GM23338 (cell line): ENCODE measurements around the gene IGFL4. TPM values are rescaled to one million over a fixed set of nuclear protein-coding genes. Genes with fewer than 3 reads are reported as not detected.

Experiments
- CREB1 ChIP-seq: fragments of 250-450 bp; sonication (Bioruptor Pico); IDR thresholded peaks from 2 replicates; pipeline ENCODE4 v1.5.0; 2020; ENCODE audit warnings: low read depth, mild to moderate bottlenecking, moderate library complexity
- ETS1 ChIP-seq: IDR thresholded peaks from 2 replicates; pipeline ENCODE4 v1.6.1; 2016; ENCODE audit warnings: antibody characterized with exemption
- EZH2 ChIP-seq: fragments of 200-600 bp; sonication (generic); IDR thresholded peaks from one replicate; pipeline ENCODE4 v1.8.0; 2017; ENCODE audit warnings: antibody characterized with exemption, mild to moderate bottlenecking, low read depth; ENCODE audit not compliant: unreplicated experiment
- EZH2phosphoT487 ChIP-seq: fragments of 200-600 bp; sonication (generic); IDR thresholded peaks from one replicate; pipeline ENCODE4 v1.8.1; 2018; ENCODE audit warnings: antibody characterized with exemption; ENCODE audit not compliant: unreplicated experiment
- JUNB ChIP-seq: IDR thresholded peaks from one replicate; pipeline ENCODE4 v1.6.1; 2016; ENCODE audit warnings: antibody characterized with exemption; ENCODE audit not compliant: unreplicated experiment
- NANOG ChIP-seq: IDR thresholded peaks from 2 replicates; pipeline ENCODE4 v1.6.1; 2016; ENCODE audit warnings: antibody characterized with exemption, borderline replicate concordance
- POLR2AphosphoS5 ChIP-seq: IDR thresholded peaks from 2 replicates; pipeline ENCODE4 v1.6.1; 2016; ENCODE audit warnings: antibody characterized with exemption, low read depth
- STAT1 ChIP-seq: IDR thresholded peaks from one replicate; pipeline ENCODE4 v1.6.1; 2016; ENCODE audit warnings: antibody characterized with exemption; ENCODE audit not compliant: unreplicated experiment
- ZNF114 ChIP-seq: fragments of 250-450 bp; sonication (Bioruptor Pico); IDR thresholded peaks from 2 replicates; pipeline ENCODE4 v1.5.0; 2020; ENCODE audit warnings: mild to moderate bottlenecking, moderate library complexity
- ZNF331 ChIP-seq: fragments of 250-450 bp; sonication (Bioruptor Pico); IDR thresholded peaks from 2 replicates; pipeline ENCODE4 v1.5.0; 2020; ENCODE audit warnings: low read depth, mild to moderate bottlenecking, moderate library complexity
- ZNF462 ChIP-seq: fragments of 250-450 bp; sonication (Bioruptor Pico); IDR thresholded peaks from 2 replicates; pipeline ENCODE4 v1.5.0; 2020; ENCODE audit warnings: mild to moderate bottlenecking, moderate library complexity
- polyA plus RNA-seq: library from polyadenylated mRNA; unstranded; fragments of >200 nt; fragmentation: Nextera tagmentation; extraction: Ambion mirVana; gene quantifications from 2 replicates; pipeline ENCODE4 v1.2.1, GENCODE V29; 2016
- total RNA-seq: library from RNA; depleted of rRNA; stranded (reverse); fragments of >200 nt; shearing (Covaris generic); gene quantifications from 2 replicates; pipeline ENCODE4 v1.2.3, GENCODE V29; 2014
- TF ChIP-seq, protein P1 (sequence below), 2 experiments: fragments of 200-600 bp in 1 of 2; sonication (generic) in 1 of 2; conservative IDR thresholded peaks; 2 replicates each; pipeline versions ENCODE4 v1.5.1 to v1.6.1; 2016 to 2017; ENCODE audit warnings: antibody characterized with exemption in 2 of 2, low read depth in 2 of 2, mild to moderate bottlenecking in 2 of 2, moderate library complexity in 1 of 2

Gene IGFL4
- total and polyA plus RNA-seq, 2 experiments from 2014 or later: 0.06 to 0.87 TPM

GRCh38 chr19:46065486-46066071, 24.8 kb upstream of the IGFL4 start (continued):
- TF ChIP-seq ZNF462 (CRISPR knock-in tag) (no peak), NANOG (no peak), ZNF331 (CRISPR knock-in tag) (no peak), JUNB (no peak), EZH2phosphoT487 (no peak), ETS1 (no peak), ZNF114 (CRISPR knock-in tag) (no peak), STAT1 (no peak), CREB1 (CRISPR knock-in tag) (no peak), POLR2AphosphoS5 (no peak), EZH2 (no peak)
- TF ChIP-seq, protein P1, sequence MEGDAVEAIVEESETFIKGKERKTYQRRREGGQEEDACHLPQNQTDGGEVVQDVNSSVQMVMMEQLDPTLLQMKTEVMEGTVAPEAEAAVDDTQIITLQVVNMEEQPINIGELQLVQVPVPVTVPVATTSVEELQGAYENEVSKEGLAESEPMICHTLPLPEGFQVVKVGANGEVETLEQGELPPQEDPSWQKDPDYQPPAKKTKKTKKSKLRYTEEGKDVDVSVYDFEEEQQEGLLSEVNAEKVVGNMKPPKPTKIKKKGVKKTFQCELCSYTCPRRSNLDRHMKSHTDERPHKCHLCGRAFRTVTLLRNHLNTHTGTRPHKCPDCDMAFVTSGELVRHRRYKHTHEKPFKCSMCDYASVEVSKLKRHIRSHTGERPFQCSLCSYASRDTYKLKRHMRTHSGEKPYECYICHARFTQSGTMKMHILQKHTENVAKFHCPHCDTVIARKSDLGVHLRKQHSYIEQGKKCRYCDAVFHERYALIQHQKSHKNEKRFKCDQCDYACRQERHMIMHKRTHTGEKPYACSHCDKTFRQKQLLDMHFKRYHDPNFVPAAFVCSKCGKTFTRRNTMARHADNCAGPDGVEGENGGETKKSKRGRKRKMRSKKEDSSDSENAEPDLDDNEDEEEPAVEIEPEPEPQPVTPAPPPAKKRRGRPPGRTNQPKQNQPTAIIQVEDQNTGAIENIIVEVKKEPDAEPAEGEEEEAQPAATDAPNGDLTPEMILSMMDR (conservative IDR thresholded peaks at IDR 0.05; ENCODE audit: low read depth in 2 of 2): no peak
